WTC11 (cell line): ENCODE measurements around the gene CREBRF. TPM values are rescaled to one million over a fixed set of nuclear protein-coding genes. Genes with fewer than 3 reads are reported as not detected.

Experiments
- ATAC-seq: fragments of 200-7000 bp; cut with Tn5 transposase; 2 replicates; pipeline ENCODE4 v1.10.0; 2021; ENCODE audit warnings: mild to moderate bottlenecking, moderate library complexity
- CTCF ChIA-PET: fragments of 300-600 bp; sonication (Branson Sonifier 250); formaldehyde crosslinking; loops from one replicate; lab custom pipeline; 2021; ENCODE audit warnings: antibody characterized with exemption; lab: Charles Lee
- POLR2A ChIA-PET: fragments of 350-600 bp; sonication (Branson Sonifier 250); formaldehyde crosslinking; loops from one replicate; lab custom pipeline; 2021; ENCODE audit warnings: antibody characterized with exemption; lab: Charles Lee
- DNase-seq: peaks from one replicate; pipeline ENCODE4 v3.0.0; 2021; ENCODE audit warnings: low spot score
- H3K27ac Mint-ChIP-seq: 2 replicates; pipeline ENCODE4 v1.8.0; 2021; ENCODE audit warnings: mixed read lengths
- H3K27me3 Mint-ChIP-seq: 2 replicates; pipeline ENCODE4 v1.8.0; 2021; ENCODE audit warnings: low read depth, mild to moderate bottlenecking, moderate library complexity, mixed read lengths
- H3K36me3 Mint-ChIP-seq: 2 replicates; pipeline ENCODE4 v1.8.0; 2021; ENCODE audit warnings: mixed read lengths
- H3K4me1 Mint-ChIP-seq: 2 replicates; pipeline ENCODE4 v1.8.0; 2022; ENCODE audit warnings: mixed read lengths
- H3K4me3 Mint-ChIP-seq: 2 replicates; pipeline ENCODE4 v1.8.0; 2021; ENCODE audit warnings: mild to moderate bottlenecking, moderate library complexity, mixed read lengths
- H3K9me3 Mint-ChIP-seq: 2 replicates; pipeline ENCODE4 v1.8.0; 2021; ENCODE audit warnings: mixed read lengths
- CBFB ChIP-seq: sonication (generic); formaldehyde crosslinking; IDR thresholded peaks from 2 replicates; pipeline ENCODE4 v1.8.1; 2022; ENCODE audit warnings: mild to moderate bottlenecking, low read depth, missing genetic modification reagents
- CREB1 ChIP-seq: sonication (generic); formaldehyde crosslinking; IDR thresholded peaks from 2 replicates; pipeline ENCODE4 v1.8.0; 2023; ENCODE audit warnings: mild to moderate bottlenecking, missing genetic modification reagents
- CREM ChIP-seq: sonication (generic); formaldehyde crosslinking; IDR thresholded peaks from 2 replicates; pipeline ENCODE4 v1.8.1; 2022; ENCODE audit warnings: mild to moderate bottlenecking, missing genetic modification reagents, moderate library complexity
- CTCF ChIP-seq: fragments of 200-600 bp; IDR thresholded peaks from 2 replicates; pipeline ENCODE4 v1.8.0; 2022; ENCODE audit warnings: antibody characterized with exemption
- ESRRA ChIP-seq: sonication (generic); formaldehyde crosslinking; IDR thresholded peaks from 2 replicates; pipeline ENCODE4 v1.8.1; 2022; ENCODE audit warnings: mild to moderate bottlenecking, missing genetic modification reagents, borderline replicate concordance
- FOXK1 ChIP-seq: sonication (generic); formaldehyde crosslinking; IDR thresholded peaks from 2 replicates; pipeline ENCODE4 v1.8.0; 2022; ENCODE audit warnings: mild to moderate bottlenecking, moderate library complexity, missing genetic modification reagents
- FOXP4 ChIP-seq: sonication (generic); formaldehyde crosslinking; IDR thresholded peaks from 2 replicates; pipeline ENCODE4 v1.8.0; 2022; ENCODE audit warnings: mild to moderate bottlenecking, missing genetic modification reagents
- GABPB1 ChIP-seq: sonication (generic); formaldehyde crosslinking; IDR thresholded peaks from 2 replicates; pipeline ENCODE4 v1.8.1; 2023; ENCODE audit warnings: mild to moderate bottlenecking, missing genetic modification reagents
- HMGA2 ChIP-seq: fragments of 250-450 bp; sonication (Bioruptor Pico); IDR thresholded peaks from 2 replicates; pipeline ENCODE4 v1.4.0; 2021; ENCODE audit warnings: mild to moderate bottlenecking, moderate library complexity
- IRF1 ChIP-seq: sonication (generic); formaldehyde crosslinking; IDR thresholded peaks from 2 replicates; pipeline ENCODE4 v1.8.0; 2023; ENCODE audit warnings: missing genetic modification reagents
- NR2C2 ChIP-seq: sonication (generic); formaldehyde crosslinking; IDR thresholded peaks from 2 replicates; pipeline ENCODE4 v1.8.0; 2022; ENCODE audit warnings: mild to moderate bottlenecking, missing genetic modification reagents
- PREB ChIP-seq: sonication (generic); formaldehyde crosslinking; IDR thresholded peaks from 2 replicates; pipeline ENCODE4 v1.8.1; 2022; ENCODE audit warnings: mild to moderate bottlenecking, missing genetic modification reagents, moderate library complexity, borderline replicate concordance
- STAT6 ChIP-seq: sonication (generic); formaldehyde crosslinking; conservative IDR thresholded peaks from 2 replicates; pipeline ENCODE4 v1.8.1; 2023; ENCODE audit warnings: mild to moderate bottlenecking, low read depth, missing genetic modification reagents, moderate library complexity
- total RNA-seq: library from RNA; stranded (reverse); gene quantifications from 3 replicates; pipeline ENCODE4 v1.2.3, GENCODE V29; 2021
- TF ChIP-seq, protein P1 (sequence below): fragments of 250-450 bp; sonication (Bioruptor Pico); IDR thresholded peaks from 2 replicates; pipeline ENCODE4 v1.9.0; 2021; ENCODE audit warnings: mild to moderate bottlenecking, borderline replicate concordance
- TF ChIP-seq, protein P2 (sequence below): sonication (generic); formaldehyde crosslinking; IDR thresholded peaks from 2 replicates; pipeline ENCODE4 v1.8.1; 2023; ENCODE audit warnings: mild to moderate bottlenecking, missing genetic modification reagents

Gene CREBRF
- total RNA-seq, 1 experiment from 2014 or later, result 5.7 TPM

- Mint-ChIP-seq H3K27me3 (no peaks in the 10 kb centered on the region), H3K9me3 (no peaks in the 10 kb centered on the region), H3K4me1 (no peaks in the 10 kb centered on the region), H3K27ac (no peak overlapping the region), H3K4me3 (no peak overlapping the region), H3K36me3 (peaks cover 20% of the 10 kb centered on the region)
- no peak for ATAC-seq
- TF ChIP-seq FOXK1 (CRISPR knock-in tag), result no peak
- TF ChIP-seq CBFB, result no peak
- no peak for TF ChIP-seq STAT6 (CRISPR knock-in tag)
- TF ChIP-seq, protein P1, sequence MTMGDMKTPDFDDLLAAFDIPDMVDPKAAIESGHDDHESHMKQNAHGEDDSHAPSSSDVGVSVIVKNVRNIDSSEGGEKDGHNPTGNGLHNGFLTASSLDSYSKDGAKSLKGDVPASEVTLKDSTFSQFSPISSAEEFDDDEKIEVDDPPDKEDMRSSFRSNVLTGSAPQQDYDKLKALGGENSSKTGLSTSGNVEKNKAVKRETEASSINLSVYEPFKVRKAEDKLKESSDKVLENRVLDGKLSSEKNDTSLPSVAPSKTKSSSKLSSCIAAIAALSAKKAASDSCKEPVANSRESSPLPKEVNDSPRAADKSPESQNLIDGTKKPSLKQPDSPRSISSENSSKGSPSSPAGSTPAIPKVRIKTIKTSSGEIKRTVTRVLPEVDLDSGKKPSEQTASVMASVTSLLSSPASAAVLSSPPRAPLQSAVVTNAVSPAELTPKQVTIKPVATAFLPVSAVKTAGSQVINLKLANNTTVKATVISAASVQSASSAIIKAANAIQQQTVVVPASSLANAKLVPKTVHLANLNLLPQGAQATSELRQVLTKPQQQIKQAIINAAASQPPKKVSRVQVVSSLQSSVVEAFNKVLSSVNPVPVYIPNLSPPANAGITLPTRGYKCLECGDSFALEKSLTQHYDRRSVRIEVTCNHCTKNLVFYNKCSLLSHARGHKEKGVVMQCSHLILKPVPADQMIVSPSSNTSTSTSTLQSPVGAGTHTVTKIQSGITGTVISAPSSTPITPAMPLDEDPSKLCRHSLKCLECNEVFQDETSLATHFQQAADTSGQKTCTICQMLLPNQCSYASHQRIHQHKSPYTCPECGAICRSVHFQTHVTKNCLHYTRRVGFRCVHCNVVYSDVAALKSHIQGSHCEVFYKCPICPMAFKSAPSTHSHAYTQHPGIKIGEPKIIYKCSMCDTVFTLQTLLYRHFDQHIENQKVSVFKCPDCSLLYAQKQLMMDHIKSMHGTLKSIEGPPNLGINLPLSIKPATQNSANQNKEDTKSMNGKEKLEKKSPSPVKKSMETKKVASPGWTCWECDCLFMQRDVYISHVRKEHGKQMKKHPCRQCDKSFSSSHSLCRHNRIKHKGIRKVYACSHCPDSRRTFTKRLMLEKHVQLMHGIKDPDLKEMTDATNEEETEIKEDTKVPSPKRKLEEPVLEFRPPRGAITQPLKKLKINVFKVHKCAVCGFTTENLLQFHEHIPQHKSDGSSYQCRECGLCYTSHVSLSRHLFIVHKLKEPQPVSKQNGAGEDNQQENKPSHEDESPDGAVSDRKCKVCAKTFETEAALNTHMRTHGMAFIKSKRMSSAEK (CRISPR knock-in tag), result no peak
- no peak for TF ChIP-seq FOXP4
- no peak for TF ChIP-seq CTCF
- no peak for TF ChIP-seq CREB1 (CRISPR knock-in tag)
- TF ChIP-seq ESRRA (CRISPR knock-in tag), result no peak
- TF ChIP-seq CREM (CRISPR knock-in tag), result no peak
- TF ChIP-seq, protein P2, sequence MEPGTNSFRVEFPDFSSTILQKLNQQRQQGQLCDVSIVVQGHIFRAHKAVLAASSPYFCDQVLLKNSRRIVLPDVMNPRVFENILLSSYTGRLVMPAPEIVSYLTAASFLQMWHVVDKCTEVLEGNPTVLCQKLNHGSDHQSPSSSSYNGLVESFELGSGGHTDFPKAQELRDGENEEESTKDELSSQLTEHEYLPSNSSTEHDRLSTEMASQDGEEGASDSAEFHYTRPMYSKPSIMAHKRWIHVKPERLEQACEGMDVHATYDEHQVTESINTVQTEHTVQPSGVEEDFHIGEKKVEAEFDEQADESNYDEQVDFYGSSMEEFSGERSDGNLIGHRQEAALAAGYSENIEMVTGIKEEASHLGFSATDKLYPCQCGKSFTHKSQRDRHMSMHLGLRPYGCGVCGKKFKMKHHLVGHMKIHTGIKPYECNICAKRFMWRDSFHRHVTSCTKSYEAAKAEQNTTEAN (CRISPR knock-in tag), result no peak
- TF ChIP-seq NR2C2, result no peak
- no peak for TF ChIP-seq PREB (CRISPR knock-in tag)
- TF ChIP-seq IRF1 (CRISPR knock-in tag), result no peak
- no peak for TF ChIP-seq HMGA2
- no peak for TF ChIP-seq GABPB1 (CRISPR knock-in tag)
- ChIA-PET CTCF (no interaction called here), POLR2A (interaction anchor here (0.6 kb wide), 1 partner anchor 89 kb away, joined by 4 read pairs; no protein-coding TSS in a partner anchor)
- no peak for DNase-seq
These were observed 103.1 kb downstream of the CREBRF start for GRCh38 chr5:173159256-173159655.
